Measurements from ENCODE around the gene RPUSD3. TPM values are rescaled to one million over a fixed set of nuclear protein-coding genes. Genes with fewer than 3 reads are reported as not detected.

Gene RPUSD3
- total and polyA plus RNA-seq, 9 of the 15 experiments (the other 6 are each of a cell fraction or from before 2014, with no cell fraction given), result 13.8 to 99.0 (median 59.3) TPM

- TF ChIP-seq PTTG1 (tag; IDR thresholded peaks at IDR 0.05; ENCODE audit: low read depth) (no peak), EP400 (IDR thresholded peaks at IDR 0.05) (no peak), POLR2G (IDR thresholded peaks at IDR 0.05; ENCODE audit: low read depth, low read length) (no peak), REST (IDR thresholded peaks at IDR 0.05; ENCODE audit: borderline replicate concordance) (no peak), REST (CRISPR knock-in tag; IDR thresholded peaks at IDR 0.05; ENCODE audit: low read depth) (no peak), PRPF4 (IDR thresholded peaks at IDR 0.05; ENCODE audit: insufficient read depth, low read depth, low read length, poor library complexity, severe bottlenecking) (no peak), MTA2 (IDR thresholded peaks at IDR 0.05; ENCODE audit: low read depth) (no peak), DNMT1 (IDR thresholded peaks at IDR 0.05) (no peak), TAF9B (IDR thresholded peaks at IDR 0.05; ENCODE audit: partially characterized antibody) (no peak), FOXK2 (conservative IDR thresholded peaks at IDR 0.05 in 1 of 2, IDR thresholded peaks at IDR 0.05 in 1 of 2; ENCODE audit: low read depth in 2 of 2) (no peak; a peak in 1 of 4 replicates), NFRKB (IDR thresholded peaks at IDR 0.05; ENCODE audit: low read depth) (0 out of 2 replicates have a peak, but pooled peaks have one; percentile 21), NCOA6 (IDR thresholded peaks at IDR 0.05) (0 out of 2 replicates have a peak, but pooled peaks have one; percentile 10), KDM4B (IDR thresholded peaks at IDR 0.05; ENCODE audit: borderline replicate concordance in 2 of 2, low read depth in 1 of 2) (no peak)
- TF ChIP-seq, protein P1, sequence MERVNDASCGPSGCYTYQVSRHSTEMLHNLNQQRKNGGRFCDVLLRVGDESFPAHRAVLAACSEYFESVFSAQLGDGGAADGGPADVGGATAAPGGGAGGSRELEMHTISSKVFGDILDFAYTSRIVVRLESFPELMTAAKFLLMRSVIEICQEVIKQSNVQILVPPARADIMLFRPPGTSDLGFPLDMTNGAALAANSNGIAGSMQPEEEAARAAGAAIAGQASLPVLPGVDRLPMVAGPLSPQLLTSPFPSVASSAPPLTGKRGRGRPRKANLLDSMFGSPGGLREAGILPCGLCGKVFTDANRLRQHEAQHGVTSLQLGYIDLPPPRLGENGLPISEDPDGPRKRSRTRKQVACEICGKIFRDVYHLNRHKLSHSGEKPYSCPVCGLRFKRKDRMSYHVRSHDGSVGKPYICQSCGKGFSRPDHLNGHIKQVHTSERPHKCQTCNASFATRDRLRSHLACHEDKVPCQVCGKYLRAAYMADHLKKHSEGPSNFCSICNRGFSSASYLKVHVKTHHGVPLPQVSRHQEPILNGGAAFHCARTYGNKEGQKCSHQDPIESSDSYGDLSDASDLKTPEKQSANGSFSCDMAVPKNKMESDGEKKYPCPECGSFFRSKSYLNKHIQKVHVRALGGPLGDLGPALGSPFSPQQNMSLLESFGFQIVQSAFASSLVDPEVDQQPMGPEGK (CRISPR knock-in tag; IDR thresholded peaks at IDR 0.05; ENCODE audit: borderline replicate concordance), result no peak
- TF ChIP-seq, protein P2, sequence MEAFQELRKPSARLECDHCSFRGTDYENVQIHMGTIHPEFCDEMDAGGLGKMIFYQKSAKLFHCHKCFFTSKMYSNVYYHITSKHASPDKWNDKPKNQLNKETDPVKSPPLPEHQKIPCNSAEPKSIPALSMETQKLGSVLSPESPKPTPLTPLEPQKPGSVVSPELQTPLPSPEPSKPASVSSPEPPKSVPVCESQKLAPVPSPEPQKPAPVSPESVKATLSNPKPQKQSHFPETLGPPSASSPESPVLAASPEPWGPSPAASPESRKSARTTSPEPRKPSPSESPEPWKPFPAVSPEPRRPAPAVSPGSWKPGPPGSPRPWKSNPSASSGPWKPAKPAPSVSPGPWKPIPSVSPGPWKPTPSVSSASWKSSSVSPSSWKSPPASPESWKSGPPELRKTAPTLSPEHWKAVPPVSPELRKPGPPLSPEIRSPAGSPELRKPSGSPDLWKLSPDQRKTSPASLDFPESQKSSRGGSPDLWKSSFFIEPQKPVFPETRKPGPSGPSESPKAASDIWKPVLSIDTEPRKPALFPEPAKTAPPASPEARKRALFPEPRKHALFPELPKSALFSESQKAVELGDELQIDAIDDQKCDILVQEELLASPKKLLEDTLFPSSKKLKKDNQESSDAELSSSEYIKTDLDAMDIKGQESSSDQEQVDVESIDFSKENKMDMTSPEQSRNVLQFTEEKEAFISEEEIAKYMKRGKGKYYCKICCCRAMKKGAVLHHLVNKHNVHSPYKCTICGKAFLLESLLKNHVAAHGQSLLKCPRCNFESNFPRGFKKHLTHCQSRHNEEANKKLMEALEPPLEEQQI (IDR thresholded peaks at IDR 0.05), result no peak
Observed at GRCh38 chr3:9883706-9884554, 40.1 kb upstream of the RPUSD3 start (continued).

Data from K562 (cell line).